Cardiac muscle cell (in vitro differentiated cells and primary cell): Measurements from ENCODE around the gene SLC1A1. TPM values are rescaled to one million over a fixed set of nuclear protein-coding genes. Genes with fewer than 3 reads are reported as not detected.

Experiments used
- DNase-seq, 2 donors: peaks; one replicate each; pipeline versions ENCODE4 v3.0.0 to v3.0.0-alpha.2; 2010 to 2017; ENCODE audit warnings: low read depth in 1 of 2, low spot score in 1 of 2
- H3K27ac ChIP-seq: fragments of 200-600 bp; sonication (generic); 2 replicates; pipeline ENCODE4 v1.5.1; 2016
- H3K27me3 ChIP-seq: fragments of 200-600 bp; sonication (generic); 2 replicates; pipeline ENCODE4 v1.6.0; 2016; ENCODE audit warnings: control low read depth
- H3K36me3 ChIP-seq: fragments of 200-600 bp; sonication (generic); 2 replicates; pipeline ENCODE4 v1.5.1; 2016; ENCODE audit warnings: control low read depth
- H3K4me1 ChIP-seq: fragments of 200-600 bp; sonication (generic); 2 replicates; pipeline ENCODE4 v1.8.1; 2017; ENCODE audit warnings: low read depth, mild to moderate bottlenecking, mixed run types
- H3K4me3 ChIP-seq: fragments of 200-600 bp; sonication (generic); 2 replicates; pipeline ENCODE4 v1.5.1; 2016; ENCODE audit warnings: mild to moderate bottlenecking
- H3K9me3 ChIP-seq: fragments of 200-600 bp; sonication (generic); 2 replicates; pipeline ENCODE4 v1.5.1; 2017; ENCODE audit warnings: low read depth, mild to moderate bottlenecking, control low read depth
- polyA plus RNA-seq: library from polyadenylated mRNA; unstranded; fragments of >200 nt; fragmentation: Nextera tagmentation; extraction: Ambion mirVana; gene quantifications from 2 replicates; pipeline ENCODE4 v1.2.1, GENCODE V29; 2016
- total RNA-seq: library from RNA; depleted of rRNA; stranded (reverse); fragments of >200 nt; gene quantifications from 2 replicates; pipeline ENCODE4 v1.2.3, GENCODE V29; 2016
- TF ChIP-seq, protein P1 (sequence below): IDR thresholded peaks from 2 replicates; pipeline ENCODE4 v1.5.1; 2012; ENCODE audit warnings: low read depth, mild to moderate bottlenecking, low read length

The SLC1A1 gene
- total and polyA plus RNA-seq, 2 experiments from 2014 or later = 0.57 to 2.4 TPM

DNA sequence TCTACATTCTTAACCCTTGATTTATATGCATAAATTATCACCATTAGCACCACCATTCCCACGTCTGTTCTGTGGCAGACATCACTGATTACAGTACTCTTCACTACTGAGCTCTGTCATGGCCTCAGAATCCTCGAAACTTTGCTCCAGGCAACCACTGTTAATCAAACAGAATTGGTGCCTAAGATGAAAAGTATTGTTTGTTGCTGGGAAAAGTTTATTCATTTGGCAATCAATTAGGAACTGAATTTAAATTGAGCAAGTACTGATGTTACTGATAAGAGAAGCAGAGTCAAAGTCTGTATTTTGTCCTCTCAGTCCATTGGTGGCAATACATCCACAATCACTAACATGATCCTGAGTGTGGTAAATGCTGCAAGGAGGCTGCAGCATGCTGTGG, 12.8 kb downstream of the SLC1A1 start:
- Histone ChIP-seq H3K9me3 (no peaks in the 10 kb centered on the region), H3K36me3 (no peaks in the 10 kb centered on the region), H3K4me3 (no peak overlapping the region), H3K4me1 (no peaks in the 10 kb centered on the region), H3K27me3 (no peaks in the 10 kb centered on the region), H3K27ac (no peak overlapping the region)
- TF ChIP-seq, protein P1, sequence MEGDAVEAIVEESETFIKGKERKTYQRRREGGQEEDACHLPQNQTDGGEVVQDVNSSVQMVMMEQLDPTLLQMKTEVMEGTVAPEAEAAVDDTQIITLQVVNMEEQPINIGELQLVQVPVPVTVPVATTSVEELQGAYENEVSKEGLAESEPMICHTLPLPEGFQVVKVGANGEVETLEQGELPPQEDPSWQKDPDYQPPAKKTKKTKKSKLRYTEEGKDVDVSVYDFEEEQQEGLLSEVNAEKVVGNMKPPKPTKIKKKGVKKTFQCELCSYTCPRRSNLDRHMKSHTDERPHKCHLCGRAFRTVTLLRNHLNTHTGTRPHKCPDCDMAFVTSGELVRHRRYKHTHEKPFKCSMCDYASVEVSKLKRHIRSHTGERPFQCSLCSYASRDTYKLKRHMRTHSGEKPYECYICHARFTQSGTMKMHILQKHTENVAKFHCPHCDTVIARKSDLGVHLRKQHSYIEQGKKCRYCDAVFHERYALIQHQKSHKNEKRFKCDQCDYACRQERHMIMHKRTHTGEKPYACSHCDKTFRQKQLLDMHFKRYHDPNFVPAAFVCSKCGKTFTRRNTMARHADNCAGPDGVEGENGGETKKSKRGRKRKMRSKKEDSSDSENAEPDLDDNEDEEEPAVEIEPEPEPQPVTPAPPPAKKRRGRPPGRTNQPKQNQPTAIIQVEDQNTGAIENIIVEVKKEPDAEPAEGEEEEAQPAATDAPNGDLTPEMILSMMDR = no peak
- DNase-seq = no peak

- TF ChIP-seq, protein P1 = no peak
- no peak for DNase-seq
- no peaks in the 10 kb centered on the region for H3K9me3 ChIP-seq
- H3K4me1 ChIP-seq = no peaks in the 10 kb centered on the region
- no peaks in the 10 kb centered on the region for H3K27me3 ChIP-seq
- H3K36me3 ChIP-seq = no peaks in the 10 kb centered on the region
- H3K27ac ChIP-seq = no peak overlapping the region
- H3K4me3 ChIP-seq = no peak overlapping the region
Observed at GRCh38 chr9:4504250-4504649, 14.0 kb downstream of the SLC1A1 start.

DNA sequence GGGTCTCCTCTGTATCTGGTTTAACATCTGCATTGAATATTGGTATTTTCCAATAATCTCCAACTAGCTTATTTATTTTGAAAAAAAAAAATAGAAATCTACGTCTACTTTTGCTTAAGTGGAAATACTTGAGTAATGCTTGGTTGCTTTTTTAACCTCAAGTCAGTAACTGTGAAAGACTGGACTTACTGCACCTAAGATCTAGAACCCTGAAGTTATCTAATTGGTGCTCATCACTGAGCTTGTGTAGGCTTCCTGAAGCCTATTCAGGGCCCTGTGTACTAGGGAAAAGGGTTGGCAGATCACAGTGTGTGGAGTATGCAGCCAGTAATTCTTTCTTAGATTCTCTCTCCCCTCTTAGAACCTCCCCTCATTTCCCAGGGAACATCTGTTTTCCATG, 16.2 kb downstream of the SLC1A1 start:
- H3K27ac ChIP-seq = no peak overlapping the region

DNA sequence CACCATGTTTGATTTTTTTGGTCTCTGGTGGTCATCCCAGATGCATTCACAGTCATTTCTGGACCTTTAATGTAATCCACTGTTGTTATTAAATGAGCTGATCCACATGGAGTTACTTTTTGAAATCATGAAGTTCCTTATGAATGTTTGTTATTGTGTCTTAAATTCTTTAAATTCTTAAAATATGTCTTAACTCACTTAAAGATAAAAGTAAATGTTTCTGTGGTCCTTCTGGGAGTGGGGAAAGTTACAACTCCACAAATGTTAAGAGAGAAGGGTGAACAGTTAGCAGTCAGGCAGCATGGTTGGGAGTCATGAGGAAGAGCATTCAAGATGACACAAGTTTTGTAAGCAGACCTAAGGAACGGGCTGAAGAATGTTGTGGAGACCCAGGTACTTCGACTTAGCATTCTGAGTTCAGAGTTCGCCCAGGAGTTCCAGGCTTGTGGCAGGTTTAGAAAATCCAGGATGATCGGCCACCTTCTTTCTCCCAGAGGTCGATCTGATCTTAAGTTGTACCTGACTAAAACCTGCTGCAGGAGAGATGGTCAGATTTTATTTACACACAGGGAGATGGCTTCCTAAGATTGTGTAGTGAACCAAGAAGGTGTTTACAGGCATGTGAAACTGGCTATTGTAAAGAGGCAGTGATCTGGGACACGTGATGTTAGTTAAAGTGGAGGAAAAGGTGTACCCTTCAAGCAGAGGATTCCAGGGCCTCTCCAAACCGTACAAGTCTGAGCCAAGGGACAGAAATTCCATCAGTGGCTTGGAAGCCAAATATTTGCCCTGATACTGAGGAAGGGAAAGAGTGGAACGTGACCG, 17.2 kb downstream of the SLC1A1 start:
- H3K9me3 ChIP-seq = no peaks in the 10 kb centered on the region
- no peak overlapping the region for H3K4me3 ChIP-seq
- no peaks in the 10 kb centered on the region for H3K27me3 ChIP-seq
- H3K27ac ChIP-seq = no peak overlapping the region
- H3K4me1 ChIP-seq = no peaks in the 10 kb centered on the region
- DNase-seq = peak in 1 of 2 donors; percentile 6
- no peaks in the 10 kb centered on the region for H3K36me3 ChIP-seq
- TF ChIP-seq, protein P1 = no peak

More for the DNA sequence above, 16.2 kb downstream of the SLC1A1 start:
- Histone ChIP-seq H3K4me3 (no peak overlapping the region), H3K9me3 (no peaks in the 10 kb centered on the region), H3K27me3 (no peaks in the 10 kb centered on the region), H3K4me1 (no peaks in the 10 kb centered on the region), H3K36me3 (no peaks in the 10 kb centered on the region)
- DNase-seq = no peak
- TF ChIP-seq, protein P1 = no peak

DNA sequence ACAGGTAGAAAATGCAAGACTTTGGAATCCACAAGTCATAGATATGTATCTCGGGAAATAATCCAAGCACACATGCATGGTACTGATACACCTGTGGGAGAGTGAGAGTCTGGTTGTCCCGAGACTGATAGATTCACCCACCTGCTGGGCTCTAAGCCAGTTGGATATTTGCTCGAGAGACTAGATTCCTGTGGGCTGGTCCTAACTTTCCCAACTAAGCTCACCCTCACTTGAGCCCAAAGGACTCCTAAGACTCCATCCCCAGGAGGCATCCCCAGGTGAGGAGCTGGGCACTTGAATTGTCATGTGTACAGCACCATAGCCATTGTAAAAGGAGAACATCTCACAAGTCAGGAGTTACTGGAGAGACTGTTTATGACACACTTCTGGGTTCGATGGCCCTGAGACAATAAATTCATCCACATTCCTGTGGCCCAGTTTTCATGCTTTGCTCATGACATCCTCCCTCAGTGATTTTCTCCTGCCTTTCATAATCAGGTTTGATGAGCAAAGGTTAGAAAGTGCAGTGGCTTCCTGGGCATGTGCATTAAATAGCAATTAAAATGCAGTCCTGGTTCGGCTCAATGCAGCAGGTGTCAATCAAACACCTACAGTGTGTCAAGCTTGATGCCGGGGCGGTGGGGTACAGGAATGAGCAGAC, 18.1 kb downstream of the SLC1A1 start:
- Histone ChIP-seq H3K27me3 (no peaks in the 10 kb centered on the region), H3K4me1 (no peaks in the 10 kb centered on the region), H3K4me3 (no peak overlapping the region), H3K27ac (no peak overlapping the region), H3K9me3 (no peaks in the 10 kb centered on the region), H3K36me3 (no peaks in the 10 kb centered on the region)
- TF ChIP-seq, protein P1 = no peak
- DNase-seq = peak in 1 of 2 donors; percentile 13
